Hematopoietic multipotent progenitor cell treated with erythropoietin and hydrocortisone succinate and interleukin-3 and kit ligand, for 8 days (in vitro differentiated cells): ENCODE data around the gene HOXC13.

Source experiments
- DNase-seq: peaks from one replicate; pipeline ENCODE4 v3.0.0-alpha.2; 2015

HOXC13 gene

GRCh38 chr12:53982648-53983567 is 44.3 kb downstream of the HOXC13 start:
- no peak for DNase-seq

- DNase-seq = no peak
These were observed 44.9 kb downstream of the HOXC13 start for GRCh38 chr12:53983568-53983949.

- no peak for DNase-seq
These were observed 45.4 kb downstream of the HOXC13 start for GRCh38 chr12:53983950-53984572.

GRCh38 chr12:53984901-53985691 is 46.5 kb downstream of the HOXC13 start, which contains the start of gene HOXC10:
Gene HOXC10 (plus strand): TSS chr12:53985146. CDS start chr12:53985260, 114 bp downstream.
- peak; percentile 82 for DNase-seq

- DNase-seq = no peak
These were observed 47.0 kb downstream of the HOXC13 start for GRCh38 chr12:53985692-53985993.

GRCh38 chr12:53985994-53986685 is 47.5 kb downstream of the HOXC13 start:
- DNase-seq = no peak

GRCh38 chr12:53986686-53987483 is 48.3 kb downstream of the HOXC13 start:
- no peak for DNase-seq

- DNase-seq = no peak
These were observed 49.2 kb downstream of the HOXC13 start for GRCh38 chr12:53987787-53988230.

- DNase-seq = no peak
These were observed 50.1 kb downstream of the HOXC13 start for GRCh38 chr12:53988541-53989226.

GRCh38 chr12:53989227-53990113 is 50.8 kb downstream of the HOXC13 start:
- DNase-seq = peak; percentile 50

GRCh38 chr12:53990311-53991076 is 51.9 kb downstream of the HOXC13 start:
- no peak for DNase-seq

GRCh38 chr12:53991077-53991460 is 52.4 kb downstream of the HOXC13 start:
- no peak for DNase-seq

- DNase-seq = no peak
These were observed 53.8 kb downstream of the HOXC13 start for GRCh38 chr12:53992377-53992889.

- DNase-seq = no peak
These were observed 54.8 kb downstream of the HOXC13 start for GRCh38 chr12:53993162-53994008.

- DNase-seq = no peak
These were observed 55.3 kb downstream of the HOXC13 start for GRCh38 chr12:53994009-53994263.

GRCh38 chr12:53994264-53995001 is 55.8 kb downstream of the HOXC13 start:
- DNase-seq = no peak

- DNase-seq = no peak
These were observed 56.4 kb downstream of the HOXC13 start for GRCh38 chr12:53995002-53995377.
